Measurements from ENCODE around the gene POU5F1. TPM values are rescaled to one million over a fixed set of nuclear protein-coding genes. Genes with fewer than 3 reads are reported as not detected.
"Not testable (repeated sequence)": the region's sequence is repeated elsewhere in the genome, so short reads cannot be mapped to it uniquely, and the experiment has no call there.

POU5F1 gene
- total RNA-seq, 1 donor from 2014 or later: 48.8 TPM

GRCh38 chr6:31168606-31169005 is 1.9 kb downstream of the POU5F1 start:
- Mint-ChIP-seq H3K9me3 (ENCODE audit: unreplicated experiment) (peaks cover 10% of the 10 kb centered on the region), H3K27ac (ENCODE audit: unreplicated experiment) (no peak overlapping the region), H3K36me3 (ENCODE audit: unreplicated experiment) (peaks cover 4% of the 10 kb centered on the region), H3K4me1 (ENCODE audit: low read depth, unreplicated experiment) (peaks cover 23% of the 10 kb centered on the region), H3K4me3 (ENCODE audit: unreplicated experiment) (peak overlapping the region; percentile 40), H3K27me3 (ENCODE audit: unreplicated experiment) (peaks cover 11% of the 10 kb centered on the region)
- DNase-seq: no peak
- no peak for TF ChIP-seq CTCF (IDR thresholded peaks at IDR 0.05; ENCODE audit: partially characterized antibody, unreplicated experiment)

DNA sequence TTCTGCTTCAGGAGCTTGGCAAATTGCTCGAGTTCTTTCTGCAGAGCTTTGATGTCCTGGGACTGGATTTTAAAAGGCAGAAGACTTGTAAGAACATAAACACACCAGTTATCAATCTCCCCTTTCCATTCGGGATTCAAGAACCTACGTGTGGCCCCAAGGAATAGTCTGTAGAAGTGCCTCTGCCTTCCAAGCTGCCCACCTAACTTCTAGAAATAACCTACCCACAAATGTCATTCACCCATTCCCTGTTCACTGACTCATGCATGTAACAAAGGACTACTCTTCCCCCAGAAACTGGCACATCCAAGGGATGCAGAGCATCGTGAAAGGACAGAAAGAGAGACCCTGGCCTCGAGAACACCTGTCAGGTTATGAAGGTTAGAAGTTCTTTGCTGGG is 4.5 kb downstream of the POU5F1 start:
- Mint-ChIP-seq H3K4me1 (ENCODE audit: low read depth, unreplicated experiment) (peaks cover 13% of the 10 kb centered on the region), H3K27me3 (ENCODE audit: unreplicated experiment) (peaks cover 3% of the 10 kb centered on the region), H3K4me3 (ENCODE audit: unreplicated experiment) (peak overlapping the region; percentile 24), H3K36me3 (ENCODE audit: unreplicated experiment) (peaks cover 4% of the 10 kb centered on the region), H3K27ac (ENCODE audit: unreplicated experiment) (no peak overlapping the region), H3K9me3 (ENCODE audit: unreplicated experiment) (peaks cover 5% of the 10 kb centered on the region)
- TF ChIP-seq CTCF (IDR thresholded peaks at IDR 0.05; ENCODE audit: partially characterized antibody, unreplicated experiment): no peak
- DNase-seq: no peak

GRCh38 chr6:31165064-31165832 is 5.2 kb downstream of the POU5F1 start:
- Mint-ChIP-seq H3K4me1 (ENCODE audit: low read depth, unreplicated experiment) (peaks cover 13% of the 10 kb centered on the region), H3K4me3 (ENCODE audit: unreplicated experiment) (peak overlapping the region; percentile 54), H3K27ac (ENCODE audit: unreplicated experiment) (peak overlapping the region; percentile 13)
- not testable (repeated sequence) for DNase-seq; H3K27me3 Mint-ChIP-seq (ENCODE audit: unreplicated experiment); H3K9me3 Mint-ChIP-seq (ENCODE audit: unreplicated experiment); H3K36me3 Mint-ChIP-seq (ENCODE audit: unreplicated experiment)

- H3K9me3 Mint-ChIP-seq (ENCODE audit: unreplicated experiment); DNase-seq; H3K36me3 Mint-ChIP-seq (ENCODE audit: unreplicated experiment); H3K27me3 Mint-ChIP-seq (ENCODE audit: unreplicated experiment): not testable (repeated sequence)
- H3K4me1 Mint-ChIP-seq (ENCODE audit: low read depth, unreplicated experiment): peaks cover 13% of the 10 kb centered on the region
- peak overlapping the region; percentile 15 for H3K4me3 Mint-ChIP-seq (ENCODE audit: unreplicated experiment)
- peak overlapping the region; percentile 44 for H3K27ac Mint-ChIP-seq (ENCODE audit: unreplicated experiment)
Measured at GRCh38 chr6:31164475-31165063, 5.9 kb downstream of the POU5F1 start.

- peaks cover 4% of the 10 kb centered on the region for H3K9me3 Mint-ChIP-seq (ENCODE audit: unreplicated experiment)
- H3K4me3 Mint-ChIP-seq (ENCODE audit: unreplicated experiment): no peak overlapping the region
- no peaks in the 10 kb centered on the region for H3K27me3 Mint-ChIP-seq (ENCODE audit: unreplicated experiment)
- no peak for TF ChIP-seq CTCF (IDR thresholded peaks at IDR 0.05; ENCODE audit: partially characterized antibody, unreplicated experiment)
- DNase-seq: no peak
- H3K36me3 Mint-ChIP-seq (ENCODE audit: unreplicated experiment): no peaks in the 10 kb centered on the region
- peaks cover 14% of the 10 kb centered on the region for H3K4me1 Mint-ChIP-seq (ENCODE audit: low read depth, unreplicated experiment)
- H3K27ac Mint-ChIP-seq (ENCODE audit: unreplicated experiment): no peak overlapping the region
Measured at GRCh38 chr6:31163922-31164321, 6.6 kb downstream of the POU5F1 start.

Data from glutamatergic neuron (in vitro differentiated cells).